Activated CD4-positive, alpha-beta T cell treated with anti-CD3 and anti-CD28 coated beads, Interleukin-10, Interleukin-2, amounts not matched to agents 100 ng/mL and 50 ng/mL, durations not matched to agents 16 hours and 8 hours (primary cell): Measurements from ENCODE around the gene CHRNA3.

Source experiments
- DNase-seq: peaks from one replicate; pipeline ENCODE4 v3.0.0-alpha.2; 2020

The CHRNA3 gene

GRCh38 chr15:78550815-78551214 is 70.0 kb downstream of the CHRNA3 start:
- no peak for DNase-seq

- no peak for DNase-seq
These were observed 70.6 kb downstream of the CHRNA3 start for GRCh38 chr15:78550194-78550593.
